Ammon's horn (tissue), 1 donor: ENCODE results near the gene CAMLG.
"Not testable (repeated sequence)": the region's sequence is repeated elsewhere in the genome, so short reads cannot be mapped to it uniquely, and the experiment has no call there.

Source experiments
- DNase-seq: peaks from one replicate; pipeline ENCODE4 v3.0.0-alpha.2; 2016; ENCODE audit warnings: low spot score

The CAMLG gene

DNA sequence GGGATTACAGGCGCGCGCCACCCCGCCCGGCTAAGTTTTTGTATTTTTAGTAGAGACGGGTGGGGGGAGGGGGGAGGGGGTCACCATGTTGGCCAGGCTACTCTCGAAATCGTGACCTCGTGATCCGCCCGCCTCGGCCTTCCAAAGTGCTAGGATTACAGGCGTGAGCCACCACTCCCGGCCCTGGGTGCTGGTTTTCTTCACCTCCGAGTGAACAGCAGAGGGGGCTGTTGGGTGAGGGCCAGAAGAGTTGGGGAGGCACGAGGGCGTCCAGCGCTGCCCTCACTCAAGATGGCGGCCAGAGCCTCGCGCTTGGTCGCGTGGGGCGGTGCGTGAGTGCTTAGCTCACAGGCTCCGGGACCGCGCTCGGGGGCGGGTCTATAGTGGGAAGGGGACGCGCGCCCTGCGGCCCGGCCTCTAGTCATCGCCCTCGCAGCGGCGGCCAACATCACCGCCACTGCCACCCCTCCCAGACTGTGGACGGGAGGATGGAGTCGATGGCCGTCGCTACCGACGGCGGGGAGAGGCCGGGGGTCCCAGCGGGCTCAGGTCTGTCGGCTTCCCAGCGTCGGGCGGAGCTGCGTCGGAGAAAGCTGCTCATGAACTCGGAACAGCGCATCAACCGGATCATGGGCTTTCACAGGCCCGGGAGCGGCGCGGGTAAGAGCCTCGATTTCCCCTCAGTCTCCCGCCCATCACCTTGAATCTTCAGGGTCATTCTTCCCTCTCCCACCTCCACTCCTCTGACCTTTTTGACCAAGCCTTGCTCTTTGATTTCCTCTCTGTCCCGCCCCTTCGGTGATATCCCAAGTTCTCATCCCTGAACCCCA lies at the start of gene CAMLG:
CAMLG (plus strand) TSS at position 416 of the 830 bp plus-strand sequence; CDS start at position 489, 73 bp downstream.
- DNase-seq: peak; percentile 99

DNA sequence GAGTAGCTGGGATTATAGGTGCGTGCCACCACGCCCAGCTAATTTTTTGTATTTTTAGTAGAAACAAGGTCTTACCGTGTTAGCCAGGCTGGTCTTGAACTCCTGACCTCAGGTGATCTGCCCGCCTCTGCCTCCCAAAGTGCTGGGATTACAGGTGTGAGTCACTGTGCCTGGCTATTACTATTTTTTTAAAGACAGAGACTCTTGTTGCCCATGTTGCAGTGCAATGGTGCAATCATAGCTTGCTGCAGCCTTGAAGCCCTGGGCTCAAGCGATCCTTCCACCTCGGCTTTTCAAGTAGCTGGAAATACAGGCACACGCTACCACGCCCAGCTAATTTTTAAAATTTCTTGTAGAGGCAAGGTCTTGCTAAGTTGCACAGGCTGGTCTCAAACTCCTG lies 48.2 kb upstream of the CAMLG start:
- not testable (repeated sequence) for DNase-seq

DNA sequence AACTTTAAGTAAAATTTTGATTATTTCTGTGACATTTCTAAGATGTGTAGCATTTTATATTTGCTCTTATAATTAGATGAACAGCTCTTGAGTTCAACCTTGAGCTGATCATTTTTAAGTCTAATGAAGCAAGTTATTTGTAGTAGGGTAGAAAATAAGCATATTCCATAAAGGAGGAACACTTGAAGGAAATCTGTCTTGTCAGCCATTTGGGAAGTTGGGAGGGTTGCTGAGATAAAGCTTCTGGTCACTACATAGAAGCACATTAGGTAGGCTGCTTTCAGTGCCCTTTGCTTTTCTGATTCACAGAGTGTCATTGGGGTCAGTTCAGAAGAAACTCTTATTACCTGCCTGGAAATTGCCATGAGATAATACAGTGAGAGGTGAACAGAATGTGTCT lies 45.6 kb upstream of the CAMLG start:
- no peak for DNase-seq

DNA sequence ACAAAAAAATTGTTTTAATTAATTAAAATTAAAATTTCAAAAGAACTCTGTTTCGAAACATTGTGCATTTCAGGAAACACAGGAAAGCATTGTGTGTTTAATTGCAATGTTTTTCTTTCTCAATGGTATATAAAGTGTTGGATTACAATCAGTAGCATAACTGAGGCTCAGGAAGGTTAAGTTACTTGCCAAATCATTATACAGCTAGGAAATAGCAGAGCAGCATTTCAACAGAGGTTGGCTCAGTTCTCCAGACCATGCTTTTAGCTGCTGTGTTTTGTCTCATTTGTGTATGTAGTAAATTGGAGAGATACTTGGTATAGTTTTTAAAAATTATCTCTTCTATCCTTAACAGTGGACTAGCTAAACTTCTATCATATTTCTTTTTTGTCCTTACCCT lies 30.0 kb upstream of the CAMLG start:
- no peak for DNase-seq

DNA sequence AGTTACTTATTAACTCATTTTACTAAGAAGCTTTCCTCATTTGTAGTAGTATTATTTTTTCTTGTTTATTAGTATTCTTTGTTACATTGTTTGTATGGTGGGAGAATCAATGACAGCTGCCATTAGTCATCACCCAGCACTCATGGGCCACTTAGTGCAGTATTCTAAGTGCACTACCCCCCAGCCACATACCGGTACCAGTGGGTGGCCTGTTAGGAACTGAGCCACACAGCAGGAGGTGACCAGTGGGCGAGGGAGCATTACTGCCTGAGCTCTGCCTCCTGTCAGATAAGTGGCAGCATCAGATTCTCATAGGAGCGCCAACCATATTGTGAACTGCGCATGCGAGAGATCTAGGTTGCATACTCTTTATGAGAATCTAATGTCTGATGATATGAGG lies 24.2 kb upstream of the CAMLG start:
- DNase-seq: peak; percentile 71

DNA sequence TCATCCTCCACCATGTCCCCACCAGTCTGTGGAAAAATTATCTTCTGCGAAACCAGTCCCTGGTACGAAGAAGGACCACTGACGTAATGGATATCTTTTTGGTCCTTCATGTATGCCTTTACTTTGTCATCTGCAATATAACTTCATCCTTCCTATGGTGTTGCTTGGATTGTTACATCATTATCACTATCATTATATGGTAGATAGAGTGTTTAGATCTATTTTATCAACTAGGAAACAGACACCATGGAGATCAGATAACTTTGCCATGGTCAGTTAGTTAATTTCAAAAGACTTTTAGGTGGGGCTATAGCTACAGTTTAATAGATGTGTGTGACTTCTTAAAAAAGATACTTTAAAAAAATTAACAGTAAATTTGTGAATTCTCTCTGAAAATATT lies 23.8 kb upstream of the CAMLG start:
- no peak for DNase-seq

DNA sequence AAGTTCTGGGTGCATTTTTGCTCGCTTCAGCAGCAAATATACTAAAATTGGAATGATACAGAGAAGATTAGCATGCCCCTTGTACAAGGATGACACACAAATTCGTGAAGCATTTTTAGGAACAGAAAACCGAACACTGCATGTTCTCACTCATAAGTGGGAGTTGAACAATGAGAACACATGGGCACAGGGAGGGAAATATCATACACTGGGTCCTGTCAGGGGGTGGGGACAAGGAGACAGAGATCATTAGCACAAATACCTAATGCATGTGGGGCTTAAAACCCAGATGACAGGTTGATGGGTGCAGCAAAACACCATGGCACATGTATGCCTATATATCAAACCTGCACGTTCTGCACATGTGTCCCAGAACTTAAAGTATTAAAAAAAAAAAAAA lies 22.9 kb upstream of the CAMLG start:
- peak; percentile 42 for DNase-seq

DNA sequence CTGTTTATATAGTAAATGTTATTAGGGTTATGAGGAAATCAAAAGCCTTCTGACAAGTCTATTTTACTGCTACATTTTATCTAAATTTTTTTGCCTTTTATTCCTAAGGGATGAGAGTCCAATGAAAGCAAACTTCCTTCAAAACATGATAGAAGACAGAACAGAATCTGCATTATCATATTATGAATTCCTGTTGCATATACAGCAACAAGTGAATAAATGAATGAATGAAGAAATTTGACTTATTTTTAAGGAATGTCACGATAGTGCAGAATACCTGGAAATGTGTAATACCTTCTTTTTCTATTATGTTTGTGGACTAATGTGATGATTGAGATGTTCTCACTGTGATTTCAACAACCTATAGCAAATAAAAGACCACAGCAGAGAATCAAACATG lies 13.5 kb upstream of the CAMLG start:
- DNase-seq: no peak

DNA sequence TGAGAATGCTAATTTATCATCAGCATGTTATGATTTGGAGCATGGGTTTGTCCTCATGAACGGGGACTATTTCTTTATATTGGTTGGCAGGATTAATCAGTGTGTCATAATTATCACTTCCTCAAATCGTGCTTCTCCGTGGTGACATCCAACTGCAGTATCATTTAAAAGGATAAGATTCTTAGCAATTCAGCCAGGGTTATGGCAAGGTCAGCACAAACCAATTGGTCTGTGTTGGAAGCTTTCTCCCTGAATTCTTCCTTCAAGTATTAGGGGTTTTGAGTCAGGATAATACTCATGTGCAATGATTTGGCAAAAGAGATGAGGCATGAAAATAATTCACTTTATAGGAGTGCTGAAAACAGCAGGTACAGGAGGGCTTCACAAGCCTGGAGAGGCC lies 5.5 kb upstream of the CAMLG start:
- no peak for DNase-seq

DNA sequence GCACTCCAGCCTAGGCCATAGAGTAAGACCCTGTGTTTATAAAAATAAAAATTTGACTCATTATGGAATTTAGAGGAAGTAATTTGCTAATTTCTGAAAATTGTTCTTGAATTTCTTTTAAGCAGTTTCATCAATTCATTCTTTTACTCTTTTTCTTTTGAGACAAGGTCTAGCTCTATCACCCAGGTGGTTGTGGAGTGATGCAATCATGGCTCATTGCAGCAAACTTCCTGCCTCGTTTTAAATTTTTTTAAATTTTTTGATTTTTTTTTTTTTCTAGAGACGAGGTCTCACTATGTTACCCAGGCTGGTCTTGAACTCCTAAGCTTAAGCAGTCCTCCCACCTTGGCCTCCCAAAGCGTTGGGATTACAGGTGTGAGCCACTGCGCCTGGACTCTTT lies 3.1 kb upstream of the CAMLG start:
- DNase-seq: no peak

DNA sequence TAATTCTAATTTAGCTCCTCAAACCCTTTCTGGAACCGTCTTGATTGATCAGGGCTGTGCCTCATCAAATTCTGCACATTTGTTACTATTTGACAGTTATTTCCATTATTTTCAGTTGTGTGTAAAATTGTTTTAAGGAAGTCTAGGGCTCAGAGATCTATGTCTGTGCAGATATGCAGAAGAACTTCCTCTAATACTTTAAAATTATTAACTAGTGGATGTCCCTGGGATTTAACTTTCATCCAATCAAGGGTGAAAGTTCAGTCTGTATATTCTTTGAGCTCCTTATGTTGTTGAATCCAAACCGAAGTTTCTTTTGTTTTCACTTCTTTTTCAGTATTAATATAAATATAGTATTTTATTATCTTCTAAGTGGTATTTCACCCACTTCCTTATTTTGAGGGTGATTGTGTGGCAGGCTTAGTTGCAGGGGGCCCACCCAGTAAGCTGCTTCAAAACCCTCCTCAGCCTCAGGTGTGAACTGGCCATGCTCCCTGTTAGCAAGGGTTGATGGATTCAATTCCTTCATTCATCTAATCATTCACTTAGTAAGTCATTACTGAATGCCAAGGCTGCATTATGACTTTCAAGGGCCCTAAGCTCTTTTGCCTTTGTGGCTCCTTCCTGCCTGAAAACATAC lies 2.1 kb upstream of the CAMLG start:
- no peak for DNase-seq

DNA sequence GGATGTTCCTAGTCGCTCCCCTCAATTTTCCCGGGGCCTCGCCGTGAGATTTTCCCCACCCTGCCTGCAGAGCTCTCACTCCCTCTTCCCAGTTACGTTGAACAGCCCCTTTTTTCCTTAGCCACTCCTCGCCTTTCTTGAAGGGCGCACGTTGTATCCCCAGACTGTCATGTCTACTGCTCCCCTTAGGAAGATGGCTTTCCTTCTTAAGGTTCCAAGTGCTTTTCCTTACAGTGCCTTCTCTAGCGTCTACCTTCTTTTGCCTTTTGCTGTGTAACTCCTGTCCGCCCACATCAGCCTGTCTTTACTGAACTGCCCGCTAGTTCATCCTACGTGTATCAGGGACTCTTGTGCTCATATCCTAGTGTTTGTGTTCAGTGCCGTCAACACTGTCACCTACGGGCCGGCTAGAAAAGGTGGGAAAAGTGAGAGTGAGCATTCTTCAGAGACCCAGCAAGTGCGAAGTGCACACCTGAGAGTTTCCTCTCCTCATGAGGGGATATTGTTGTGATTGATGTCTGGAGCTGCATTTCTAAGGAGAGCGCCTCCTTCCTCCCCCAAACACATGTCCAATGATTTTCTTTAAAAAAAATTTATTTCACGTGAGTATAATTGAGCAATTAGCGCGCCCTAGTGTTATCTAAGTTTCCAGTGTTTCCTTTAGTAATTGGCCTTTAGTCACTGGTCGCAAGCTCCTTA lies 764 bp downstream of the CAMLG start:
- peak; percentile 32 for DNase-seq

DNA sequence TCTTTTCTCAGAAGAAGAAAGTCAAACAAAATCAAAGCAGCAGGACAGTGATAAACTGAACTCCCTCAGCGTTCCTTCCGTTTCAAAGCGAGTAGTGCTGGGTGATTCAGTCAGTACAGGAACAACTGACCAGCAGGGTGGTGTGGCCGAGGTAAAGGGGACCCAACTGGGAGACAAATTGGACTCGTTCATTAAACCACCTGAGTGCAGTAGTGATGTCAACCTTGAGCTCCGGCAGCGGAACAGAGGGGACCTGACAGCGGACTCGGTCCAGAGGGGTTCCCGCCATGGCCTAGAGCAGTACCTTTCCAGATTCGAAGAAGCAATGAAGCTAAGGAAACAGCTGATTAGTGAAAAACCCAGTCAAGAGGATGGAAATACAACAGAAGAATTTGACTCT lies 2.7 kb downstream of the CAMLG start:
- DNase-seq: no peak

DNA sequence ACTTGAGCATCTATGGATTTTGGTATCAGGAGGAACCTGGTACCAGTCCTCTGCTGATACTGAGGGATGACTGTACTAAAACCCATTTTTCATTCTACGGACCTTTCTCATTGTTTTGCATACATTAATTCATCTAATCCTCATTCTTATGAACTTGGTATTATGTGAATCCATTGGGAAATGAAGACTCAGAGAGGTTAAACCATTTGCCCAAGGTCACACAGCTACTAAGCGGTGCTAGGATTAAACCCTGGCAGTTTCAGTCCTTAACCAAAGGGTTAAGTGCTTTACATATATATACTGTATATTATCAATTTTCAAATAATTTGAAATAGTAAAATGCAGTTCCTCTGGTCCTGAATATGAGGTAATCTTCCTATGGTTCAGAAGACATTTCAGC lies 3.8 kb downstream of the CAMLG start:
- no peak for DNase-seq

DNA sequence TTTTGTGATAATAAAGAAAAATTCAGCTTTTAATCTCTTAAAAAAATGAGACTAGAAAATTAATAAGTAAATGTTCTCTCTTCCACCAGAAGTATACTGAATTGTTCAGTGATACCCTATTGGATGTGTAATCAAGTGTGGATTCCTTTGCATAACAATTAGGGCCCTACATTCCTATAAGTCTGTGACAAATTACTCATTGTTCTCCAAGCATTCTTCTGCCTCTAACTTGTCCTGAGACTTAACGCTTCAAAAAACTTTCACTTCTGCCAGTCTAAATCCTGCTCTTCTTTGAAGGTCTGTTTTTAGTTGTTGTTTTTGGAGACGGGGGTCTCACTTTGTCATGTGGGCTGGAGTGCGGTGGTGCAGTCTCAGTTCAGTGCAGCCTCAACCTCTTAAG lies 11.1 kb downstream of the CAMLG start:
- no peak for DNase-seq

DNA sequence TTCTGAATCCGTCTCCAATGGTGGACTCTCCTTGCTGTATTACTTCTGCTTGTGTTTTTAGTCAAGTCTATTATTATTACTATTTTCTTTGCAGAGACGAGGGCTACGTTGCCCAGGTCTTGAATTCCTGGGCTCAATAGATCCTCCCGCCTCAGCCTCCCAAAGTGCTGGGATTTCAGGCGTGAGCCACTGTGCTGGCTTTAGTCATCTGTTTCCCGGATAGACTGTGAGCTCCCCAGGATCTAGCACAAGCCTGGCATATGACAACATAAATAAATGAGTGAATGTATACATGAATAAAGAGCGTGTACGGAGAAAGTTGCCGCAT lies 19.8 kb downstream of the CAMLG start:
- no peak for DNase-seq

DNA sequence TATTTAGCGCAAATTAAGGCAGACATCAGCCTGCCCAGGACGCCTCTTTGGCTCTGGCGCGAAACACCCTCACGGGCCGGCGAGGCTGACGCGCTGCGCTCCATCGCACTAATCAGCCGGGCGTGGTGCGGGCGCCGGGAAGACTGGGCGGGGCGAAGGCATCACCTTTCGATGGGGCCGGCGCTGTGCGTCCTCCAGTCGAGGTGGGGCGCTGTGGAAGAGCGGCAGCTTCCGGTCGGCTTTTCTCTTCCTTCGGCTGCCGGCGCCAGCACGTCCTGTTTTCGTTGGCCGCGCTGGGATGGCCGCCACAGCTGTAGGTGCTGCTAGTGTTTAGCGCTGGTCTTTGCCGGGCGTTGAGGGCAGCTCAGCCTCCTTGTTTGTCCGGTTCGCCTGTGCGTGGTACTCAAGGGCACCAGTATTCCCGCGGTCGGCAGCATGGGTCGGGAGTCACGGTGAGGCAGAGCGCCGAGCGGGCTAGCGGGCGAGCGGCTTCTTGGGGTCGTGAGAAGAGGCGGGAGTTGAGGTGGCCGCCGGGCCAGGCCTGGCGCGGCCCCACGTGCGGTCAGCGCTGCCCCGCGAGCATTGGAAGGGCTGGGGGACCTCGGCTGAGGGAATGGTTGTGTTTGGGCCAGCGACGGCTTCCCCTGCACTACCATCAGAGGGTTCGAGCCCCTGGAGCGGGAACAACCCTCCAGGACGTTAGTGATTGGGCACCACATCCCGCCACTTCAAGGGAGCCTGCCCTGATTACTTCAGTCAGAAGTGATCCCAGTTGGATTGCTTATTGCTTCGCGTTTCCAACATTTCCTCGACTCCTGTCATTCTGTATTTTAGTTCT lies 20.4 kb downstream of the CAMLG start, which contains the start of gene DDX46:
DDX46 (plus strand) TSS at position 276 of the 838 bp plus-strand sequence; CDS start at position 436, 160 bp downstream.
- DNase-seq: peak; percentile 95

DNA sequence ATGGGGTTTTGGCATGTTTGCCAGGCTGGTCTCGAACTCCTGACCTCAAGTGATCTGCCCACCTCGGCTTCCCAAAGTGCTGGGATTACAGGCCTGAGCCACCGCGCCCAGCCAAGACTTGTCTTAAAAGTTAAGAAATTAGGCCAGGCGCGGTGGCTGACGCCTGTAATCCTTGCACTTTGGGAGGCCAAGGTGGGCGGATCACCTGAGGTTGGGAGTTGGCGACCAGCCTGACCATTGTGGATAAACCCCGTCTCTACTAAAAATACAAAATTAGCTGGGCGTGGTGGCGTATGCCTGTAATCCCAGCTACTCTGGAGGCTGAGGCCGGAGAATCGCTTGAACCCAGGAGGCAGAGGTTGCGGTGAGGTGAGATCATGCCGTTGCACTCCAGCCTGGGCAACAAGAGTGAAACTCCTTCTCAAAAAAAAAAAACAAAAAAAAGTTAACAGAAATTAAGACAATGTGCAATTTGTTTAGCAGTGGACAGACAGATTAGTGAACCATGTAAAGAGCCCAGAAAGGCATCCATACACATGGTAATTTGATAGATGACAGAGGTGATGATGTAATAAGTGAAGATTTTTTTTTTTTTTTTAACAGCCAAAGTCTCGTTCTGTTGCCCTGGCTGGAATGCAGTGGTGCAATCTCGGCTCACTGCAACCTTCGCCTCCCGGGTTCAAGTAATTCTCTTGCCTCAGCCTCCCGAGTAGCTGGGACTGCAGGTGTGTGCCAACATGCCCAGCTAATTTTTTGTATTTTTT lies 29.4 kb downstream of the CAMLG start:
- not testable (repeated sequence) for DNase-seq

DNA sequence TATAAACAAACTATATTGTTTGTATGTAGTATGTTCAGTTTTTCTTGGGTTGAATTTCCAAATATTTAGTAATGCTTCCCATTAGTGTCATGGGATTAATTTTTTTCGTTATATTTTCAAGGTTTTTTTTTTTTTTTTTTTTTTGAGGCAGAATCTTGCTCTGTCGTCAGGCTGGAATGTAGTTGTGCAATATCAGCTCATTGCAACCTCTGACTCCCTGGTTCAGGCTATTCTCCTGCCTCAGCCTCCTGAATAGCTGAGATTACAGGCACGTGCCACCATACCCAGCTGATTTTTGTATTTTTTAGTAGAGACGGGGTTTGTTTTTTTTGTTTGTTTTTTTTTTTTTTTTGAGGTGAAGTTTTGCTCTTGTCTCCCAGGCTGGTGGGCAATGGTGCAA lies 30.9 kb downstream of the CAMLG start:
- no peak for DNase-seq

DNA sequence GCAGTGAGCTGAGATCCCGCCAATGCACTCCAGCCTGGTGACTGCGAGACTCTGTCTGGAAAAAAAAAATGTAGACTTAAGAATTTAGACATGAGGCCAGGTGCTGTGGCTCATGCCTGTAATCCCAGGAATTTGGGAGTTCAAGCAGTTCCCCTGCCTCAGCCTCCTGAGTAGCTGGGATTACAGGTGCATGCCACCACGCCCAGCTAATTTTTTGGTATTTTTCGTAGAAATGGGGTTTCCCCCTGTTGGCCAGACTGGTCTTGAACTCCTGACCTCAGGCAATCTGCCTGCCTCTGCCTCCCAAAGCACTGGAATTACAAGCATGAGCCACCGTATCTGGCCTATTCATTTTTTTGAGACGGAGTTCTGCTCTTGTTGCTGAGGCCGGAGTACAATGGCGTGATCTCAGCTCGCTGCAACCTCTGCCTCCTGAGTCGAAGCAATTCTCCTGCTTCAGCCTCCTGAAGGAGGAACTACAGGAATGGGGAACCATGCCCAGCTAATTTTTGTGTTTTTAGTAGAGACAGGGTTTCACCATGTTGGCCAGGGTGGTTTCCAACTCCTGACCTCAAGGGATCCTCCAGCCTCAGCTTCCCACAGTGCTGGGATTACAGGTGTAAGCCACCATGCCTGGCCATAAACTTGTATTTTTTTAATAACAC lies 34.2 kb downstream of the CAMLG start:
- DNase-seq: no peak

DNA sequence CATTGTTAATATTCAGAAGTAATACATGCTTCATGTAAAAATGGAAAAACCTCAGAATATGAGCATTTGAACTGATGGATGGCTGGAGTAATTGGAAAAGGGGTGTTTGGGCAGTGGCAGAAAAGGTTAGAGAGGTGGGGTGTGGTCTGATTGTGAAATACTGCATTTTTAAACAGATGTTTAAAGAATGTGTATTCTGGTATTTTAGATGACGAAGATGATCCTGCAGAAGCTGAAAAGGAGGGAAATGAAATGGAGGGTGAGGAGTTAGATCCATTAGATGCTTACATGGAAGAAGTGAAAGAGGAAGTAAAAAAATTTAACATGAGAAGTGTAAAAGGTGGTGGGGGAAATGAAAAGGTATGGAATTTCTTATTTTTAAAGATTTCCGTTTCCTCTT lies 39.0 kb downstream of the CAMLG start:
- no peak for DNase-seq
